Measurements from ENCODE around the gene SAMD9L.

The SAMD9L gene

GRCh38 chr7:93160410-93160809, 12.2 kb upstream of the SAMD9L start:
- TF ChIP-seq CTCF (IDR thresholded peaks at IDR 0.05), result no peak

- TF ChIP-seq CTCF (IDR thresholded peaks at IDR 0.05), result no peak
Observed at GRCh38 chr7:93159490-93159889, 11.3 kb upstream of the SAMD9L start.

- no peak for TF ChIP-seq CTCF (IDR thresholded peaks at IDR 0.05)
Observed at GRCh38 chr7:93156884-93157283, 8.7 kb upstream of the SAMD9L start.

GRCh38 chr7:93150200-93150835, 2.1 kb upstream of the SAMD9L start:
- no peak for TF ChIP-seq CTCF (IDR thresholded peaks at IDR 0.05)

GRCh38 chr7:93148727-93149126, 542 bp upstream of the SAMD9L start:
- TF ChIP-seq CTCF (IDR thresholded peaks at IDR 0.05), result no peak

GRCh38 chr7:93147363-93147762, 822 bp downstream of the SAMD9L start:
- TF ChIP-seq CTCF (IDR thresholded peaks at IDR 0.05), result no peak

GRCh38 chr7:93146472-93147141, 1.6 kb downstream of the SAMD9L start:
- no peak for TF ChIP-seq CTCF (IDR thresholded peaks at IDR 0.05)

Data from LNCAP (cell line).